Omental fat pad (tissue), 4 donors: Measurements from ENCODE around the gene MELTF. TPM values are rescaled to one million over a fixed set of nuclear protein-coding genes. Genes with fewer than 3 reads are reported as not detected.

Experiments
- ATAC-seq: fragments of 150-250 bp; one replicate; pipeline ENCODE4 v1.9.1; 2016; ENCODE audit warnings: mild to moderate bottlenecking, moderate library complexity; ENCODE audit not compliant: low FRiP score
- DNase-seq: peaks from one replicate; pipeline ENCODE4 v3.0.0-alpha.2; 2019; ENCODE audit warnings: low spot score
- CTCF ChIP-seq, 3 donors: fragments of 450-650 bp; IDR thresholded peaks; one replicate each; pipeline ENCODE4 v1.5.1; 2016 to 2017; ENCODE audit warnings: antibody characterized with exemption in 3 of 3, mild to moderate bottlenecking in 3 of 3, moderate library complexity in 2 of 3
- total RNA-seq, 4 donors: library from RNA; depleted of rRNA; stranded (reverse); fragments of >200 nt; gene quantifications; one replicate each; pipeline ENCODE4 v1.1.0, GENCODE V29; 2016

MELTF gene
- total RNA-seq, 4 donors from 2014 or later: 8.3 to 39.3 (median 27.2) TPM

- no peak for ATAC-seq
- TF ChIP-seq CTCF (IDR thresholded peaks at IDR 0.05): no peak
- no peak for DNase-seq
Measured at GRCh38 chr3:197014942-197015575, 14.6 kb downstream of the MELTF start.

- no peak for TF ChIP-seq CTCF (IDR thresholded peaks at IDR 0.05)
- no peak for ATAC-seq
Measured at GRCh38 chr3:197014024-197014423, 15.6 kb downstream of the MELTF start.

GRCh38 chr3:197012540-197012883 is 17.1 kb downstream of the MELTF start:
- no peak for TF ChIP-seq CTCF (IDR thresholded peaks at IDR 0.05)
- DNase-seq (no peak), ATAC-seq (no peak)

More at GRCh38 chr3:197014024-197014423, 15.6 kb downstream of the MELTF start:
- DNase-seq: no peak

- no peak for ATAC-seq
- no peak for TF ChIP-seq CTCF (IDR thresholded peaks at IDR 0.05)
- DNase-seq: no peak
Measured at GRCh38 chr3:197011780-197012539, 17.7 kb downstream of the MELTF start.

GRCh38 chr3:197010556-197011351 is 18.9 kb downstream of the MELTF start:
- no peak for DNase-seq
- TF ChIP-seq CTCF (IDR thresholded peaks at IDR 0.05): no peak
- peak; percentile 13 for ATAC-seq

GRCh38 chr3:197009532-197010019 is 20.0 kb downstream of the MELTF start:
- no peak for TF ChIP-seq CTCF (IDR thresholded peaks at IDR 0.05)
- no peak for DNase-seq
- no peak for ATAC-seq
